Body of pancreas (tissue), 4 donors: Measurements from ENCODE around the gene KRTAP17-1.

Source experiments
- POLR2A ChIP-seq, 3 donors: fragments of 450-650 bp; IDR thresholded peaks; one replicate each; pipeline ENCODE4 v1.6.1; 2016; ENCODE audit warnings: antibody characterized with exemption in 3 of 3, mild to moderate bottlenecking in 2 of 3
- TF ChIP-seq, protein P1 (sequence below), 7 experiments: fragments of 450-650 bp in 4 of 7; fragments of 200-600 bp in 3 of 7; sonication (generic) in 3 of 7; IDR thresholded peaks; one replicate each; pipeline ENCODE4 v1.5.1; 2016 to 2019; ENCODE audit warnings: antibody characterized with exemption in 7 of 7

DNA sequence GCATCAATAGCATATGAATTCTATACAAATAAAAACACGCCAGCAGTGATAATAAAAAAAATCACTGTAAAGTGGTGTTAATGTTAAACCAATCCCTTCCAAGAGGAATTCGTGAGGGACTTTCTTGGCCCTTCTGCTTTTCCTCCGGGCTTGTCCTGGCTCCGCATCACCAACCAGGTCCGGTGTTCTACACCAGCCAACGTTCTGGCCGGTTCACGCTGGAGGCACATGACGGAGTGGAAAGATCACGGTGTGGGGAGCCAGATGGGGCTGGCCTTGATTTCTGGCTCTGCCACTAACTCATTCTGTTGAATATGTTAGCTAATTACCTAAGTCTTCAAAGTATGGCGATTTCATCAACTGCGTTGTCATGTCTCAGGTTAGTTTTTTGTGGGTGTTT, 11.4 kb downstream of the KRTAP17-1 start:
- TF ChIP-seq, protein P1, sequence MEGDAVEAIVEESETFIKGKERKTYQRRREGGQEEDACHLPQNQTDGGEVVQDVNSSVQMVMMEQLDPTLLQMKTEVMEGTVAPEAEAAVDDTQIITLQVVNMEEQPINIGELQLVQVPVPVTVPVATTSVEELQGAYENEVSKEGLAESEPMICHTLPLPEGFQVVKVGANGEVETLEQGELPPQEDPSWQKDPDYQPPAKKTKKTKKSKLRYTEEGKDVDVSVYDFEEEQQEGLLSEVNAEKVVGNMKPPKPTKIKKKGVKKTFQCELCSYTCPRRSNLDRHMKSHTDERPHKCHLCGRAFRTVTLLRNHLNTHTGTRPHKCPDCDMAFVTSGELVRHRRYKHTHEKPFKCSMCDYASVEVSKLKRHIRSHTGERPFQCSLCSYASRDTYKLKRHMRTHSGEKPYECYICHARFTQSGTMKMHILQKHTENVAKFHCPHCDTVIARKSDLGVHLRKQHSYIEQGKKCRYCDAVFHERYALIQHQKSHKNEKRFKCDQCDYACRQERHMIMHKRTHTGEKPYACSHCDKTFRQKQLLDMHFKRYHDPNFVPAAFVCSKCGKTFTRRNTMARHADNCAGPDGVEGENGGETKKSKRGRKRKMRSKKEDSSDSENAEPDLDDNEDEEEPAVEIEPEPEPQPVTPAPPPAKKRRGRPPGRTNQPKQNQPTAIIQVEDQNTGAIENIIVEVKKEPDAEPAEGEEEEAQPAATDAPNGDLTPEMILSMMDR (IDR thresholded peaks at IDR 0.05): no peak
- TF ChIP-seq POLR2A (IDR thresholded peaks at IDR 0.05): no peak
